H9 (cell line): ENCODE measurements around the gene SLC9A9. TPM values are rescaled to one million over a fixed set of nuclear protein-coding genes. Genes with fewer than 3 reads are reported as not detected.

Source experiments
- DNase-seq: peaks from one replicate; pipeline ENCODE4 v3.0.0-alpha.2; 2017
- H2AFZ ChIP-seq: one replicate; pipeline ENCODE4 v1.6.1; 2013; ENCODE audit warnings: mild to moderate bottlenecking, low read length, control low read depth, moderate library complexity
- H2AK5ac ChIP-seq: 2 replicates; pipeline ENCODE4 v1.6.1; 2013; ENCODE audit warnings: low read length, control low read depth, mixed read lengths; ENCODE audit not compliant: insufficient read length
- H2BK120ac ChIP-seq: one replicate; pipeline ENCODE4 v1.6.1; 2013; ENCODE audit warnings: low read depth, mild to moderate bottlenecking, low read length, control low read depth, inconsistent platforms; ENCODE audit not compliant: poor library complexity, severe bottlenecking
- H2BK12ac ChIP-seq: 2 replicates; pipeline ENCODE4 v1.6.1; 2013; ENCODE audit warnings: low read length, control low read depth, mixed read lengths, low read depth; ENCODE audit not compliant: insufficient read length
- H2BK15ac ChIP-seq: 2 replicates; pipeline ENCODE4 v1.6.1; 2013; ENCODE audit warnings: low read depth, low read length, control low read depth
- H2BK20ac ChIP-seq: one replicate; pipeline ENCODE4 v1.6.1; 2013; ENCODE audit warnings: low read depth, mild to moderate bottlenecking, low read length, control low read depth, inconsistent platforms; ENCODE audit not compliant: poor library complexity, severe bottlenecking
- H2BK5ac ChIP-seq: 2 replicates; pipeline ENCODE4 v1.6.1; 2013; ENCODE audit warnings: low read length, control low read depth, mixed read lengths; ENCODE audit not compliant: insufficient read length
- H3K14ac ChIP-seq: 2 replicates; pipeline ENCODE4 v1.6.1; 2013; ENCODE audit warnings: low read length, control low read depth; ENCODE audit not compliant: insufficient read depth
- H3K18ac ChIP-seq: 2 replicates; pipeline ENCODE4 v1.6.1; 2013; ENCODE audit warnings: low read depth, mild to moderate bottlenecking, mixed read lengths, low read length, control low read depth; ENCODE audit not compliant: insufficient read length
- H3K23ac ChIP-seq: 2 replicates; pipeline ENCODE4 v1.6.1; 2013; ENCODE audit warnings: low read length, control low read depth, mixed read lengths, low read depth; ENCODE audit not compliant: insufficient read length
- H3K23me2 ChIP-seq: 2 replicates; pipeline ENCODE4 v1.6.1; 2013; ENCODE audit warnings: low read depth, mild to moderate bottlenecking, mixed read lengths, low read length, control low read depth; ENCODE audit not compliant: insufficient read length, poor library complexity, severe bottlenecking
- H3K27ac ChIP-seq: 2 replicates; pipeline ENCODE4 v1.5.1; 2013; ENCODE audit warnings: low read length, control low read depth, mixed read lengths, low read depth; ENCODE audit not compliant: insufficient read length
- H3K27me3 ChIP-seq: 2 replicates; pipeline ENCODE4 v1.6.1; 2013; ENCODE audit warnings: low read length, control low read depth, inconsistent platforms; ENCODE audit not compliant: insufficient read depth
- H3K4ac ChIP-seq: 2 replicates; pipeline ENCODE4 v1.6.1; 2013; ENCODE audit warnings: low read depth, mild to moderate bottlenecking, control low read depth, inconsistent platforms, low read length, moderate library complexity
- H3K4me1 ChIP-seq: 2 replicates; pipeline ENCODE4 v1.6.1; 2013; ENCODE audit warnings: low read length, control low read depth, inconsistent platforms; ENCODE audit not compliant: insufficient read depth
- H3K4me2 ChIP-seq: 2 replicates; pipeline ENCODE4 v1.6.1; 2013; ENCODE audit warnings: low read length, control low read depth, mixed read lengths; ENCODE audit not compliant: insufficient read length, insufficient read depth
- H3K56ac ChIP-seq: 2 replicates; pipeline ENCODE4 v1.6.1; 2013; ENCODE audit warnings: low read depth, mild to moderate bottlenecking, mixed read lengths, low read length, control low read depth; ENCODE audit not compliant: insufficient read length
- H3K79me1 ChIP-seq: 2 replicates; pipeline ENCODE4 v1.6.1; 2013; ENCODE audit warnings: low read depth, mild to moderate bottlenecking, moderate library complexity, low read length, control low read depth, inconsistent platforms; ENCODE audit not compliant: insufficient read depth, poor library complexity, severe bottlenecking
- H3K79me2 ChIP-seq: 2 replicates; pipeline ENCODE4 v1.6.1; 2013; ENCODE audit warnings: low read length, control low read depth, inconsistent platforms; ENCODE audit not compliant: insufficient read depth
- H3K9ac ChIP-seq: 2 replicates; pipeline ENCODE4 v1.6.1; 2013; ENCODE audit warnings: low read length, control low read depth, mixed read lengths; ENCODE audit not compliant: insufficient read length; ENCODE audit errors: extremely low read depth
- H3K9me3 ChIP-seq: one replicate; pipeline ENCODE4 v1.6.1; 2013; ENCODE audit warnings: low read depth, low read length, inconsistent platforms; ENCODE audit not compliant: control insufficient read depth
- H3T11ph ChIP-seq: one replicate; pipeline ENCODE4 v1.6.1; 2013; ENCODE audit warnings: mild to moderate bottlenecking, low read length, control low read depth, inconsistent platforms
- H4K20me1 ChIP-seq: one replicate; pipeline ENCODE4 v1.6.1; 2013; ENCODE audit not compliant: control insufficient read depth, insufficient read length, insufficient read depth
- H4K5ac ChIP-seq: 2 replicates; pipeline ENCODE4 v1.6.1; 2013; ENCODE audit warnings: low read depth, mild to moderate bottlenecking, mixed read lengths, low read length, control low read depth; ENCODE audit not compliant: insufficient read length
- H4K8ac ChIP-seq: replicated peaks from 2 replicates; pipeline ENCODE4 v1.6.1; 2013; ENCODE audit warnings: low read length, control low read depth, mixed read lengths, low read depth; ENCODE audit not compliant: insufficient read length
- H4K91ac ChIP-seq: 2 replicates; pipeline ENCODE4 v1.6.1; 2013; ENCODE audit warnings: low read depth, mild to moderate bottlenecking, moderate library complexity, mixed read lengths, low read length, control low read depth; ENCODE audit not compliant: insufficient read length
- H3K27ac Mint-ChIP-seq, 3 experiments: 2 replicates in 2 of 3; 3 replicates in 1 of 3; pipeline ENCODE4 v1.8.0; 2020 to 2021; ENCODE audit warnings: mixed read lengths in 3 of 3, mild to moderate bottlenecking in 1 of 3, moderate library complexity in 1 of 3
- H3K27me3 Mint-ChIP-seq: 2 replicates; pipeline ENCODE4 v1.8.0; 2021; ENCODE audit warnings: low read depth, mild to moderate bottlenecking, moderate library complexity, mixed read lengths
- H3K36me3 Mint-ChIP-seq, 3 experiments: 2 replicates in 2 of 3; 3 replicates in 1 of 3; pipeline ENCODE4 v1.8.0; 2020 to 2021; ENCODE audit warnings: low read depth in 3 of 3, mixed read lengths in 3 of 3; ENCODE audit not compliant: insufficient read depth in 1 of 3
- H3K4me1 Mint-ChIP-seq, 2 experiments: 2 replicates each; pipeline ENCODE4 v1.8.0; 2020; ENCODE audit warnings: mixed read lengths in 2 of 2
- H3K4me3 Mint-ChIP-seq, 2 experiments: 2 replicates in 1 of 2; 3 replicates in 1 of 2; pipeline ENCODE4 v1.8.0; 2020 to 2021; ENCODE audit warnings: mild to moderate bottlenecking in 2 of 2, mixed read lengths in 2 of 2, moderate library complexity in 1 of 2
- H3K9me3 Mint-ChIP-seq, 2 experiments: 2 replicates in 1 of 2; 3 replicates in 1 of 2; pipeline ENCODE4 v1.8.0; 2020; ENCODE audit warnings: mild to moderate bottlenecking in 2 of 2, mixed read lengths in 2 of 2, moderate library complexity in 1 of 2
- CTCF ChIP-seq: fragments of 200-600 bp; sonication (generic); conservative IDR thresholded peaks from 3 replicates; pipeline ENCODE4 v1.8.0; 2021; ENCODE audit warnings: antibody characterized with exemption, mild to moderate bottlenecking
- WGBS: extraction: QIAGEN DNeasy Blood & Tissue Kit; methylation state at CpG from one replicate; pipeline ENCODE4 v1.1.7; 2013; ENCODE audit warnings: missing lambda C conversion rate, low lambda C conversion rate, mixed read lengths; ENCODE audit not compliant: insufficient read length; ENCODE audit errors: extremely low coverage; 5-methylcytosine and 5-hydroxymethylcytosine counted together
- total RNA-seq: library from RNA; stranded (reverse); gene quantifications from 2 replicates; pipeline ENCODE4 v1.2.1, GENCODE V29; 2021

SLC9A9 gene
- total RNA-seq, 1 experiment from 2014 or later = 0.35 TPM

- no peak overlapping the region for H2AK5ac ChIP-seq
- H2BK120ac ChIP-seq = no peak overlapping the region
- Mint-ChIP-seq H3K27ac (no peak overlapping the region), H3K27me3 (peaks cover 4% of the 10 kb centered on the region; the same call in 1 of the 2 replicates), H3K4me1 (peaks cover 0 to 4% of the 10 kb centered on the region in 2 experiments; a peak in 2 of 4 replicates), H3K36me3 (no peaks in the 10 kb centered on the region), H3K9me3 (no peaks in the 10 kb centered on the region), H3K4me3 (no peak overlapping the region)
- no peaks in the 10 kb centered on the region for H3K79me2 ChIP-seq
- no peak overlapping the region for H2BK12ac ChIP-seq
- no peaks in the 10 kb centered on the region for H3K27me3 ChIP-seq
- TF ChIP-seq CTCF = no peak
- no peak overlapping the region for H3K14ac ChIP-seq
- no peak overlapping the region for H3K56ac ChIP-seq
- no peak overlapping the region for H3K4me2 ChIP-seq
- H2BK5ac ChIP-seq = no peak overlapping the region
- H3K27ac ChIP-seq = no peak overlapping the region
- no peaks in the 10 kb centered on the region for H3K23me2 ChIP-seq
- H3K4ac ChIP-seq = no peak overlapping the region
- no peak overlapping the region for H4K5ac ChIP-seq
- no peak overlapping the region for H3K9ac ChIP-seq
- no peak overlapping the region for H2BK15ac ChIP-seq
- H3T11ph ChIP-seq = no peak overlapping the region
- no peak overlapping the region for H3K18ac ChIP-seq
- DNase-seq = no peak
- no peak overlapping the region for H2AFZ ChIP-seq
- H3K9me3 ChIP-seq = no peaks in the 10 kb centered on the region
- 0 out of 2 replicates have a peak, but pooled peaks cover 4% of the 10 kb centered on the region for H3K4me1 ChIP-seq
- H4K91ac ChIP-seq = no peak overlapping the region
- no peak overlapping the region for H2BK20ac ChIP-seq
- H4K8ac ChIP-seq = no peak overlapping the region
- H3K79me1 ChIP-seq = no peaks in the 10 kb centered on the region
- no peaks in the 10 kb centered on the region for H4K20me1 ChIP-seq
- WGBS = no CpG with 5 or more reads among the region's 6 CpGs
- H3K23ac ChIP-seq = no peak overlapping the region
Observed at GRCh38 chr3:143581972-143582722, 266.1 kb downstream of the SLC9A9 start.
